ENCODE results near the gene PLXNB3. TPM values are rescaled to one million over a fixed set of nuclear protein-coding genes. Genes with fewer than 3 reads are reported as not detected.

PLXNB3 gene
- total RNA-seq, 1 donor from 2014 or later: 2.9 TPM

DNA sequence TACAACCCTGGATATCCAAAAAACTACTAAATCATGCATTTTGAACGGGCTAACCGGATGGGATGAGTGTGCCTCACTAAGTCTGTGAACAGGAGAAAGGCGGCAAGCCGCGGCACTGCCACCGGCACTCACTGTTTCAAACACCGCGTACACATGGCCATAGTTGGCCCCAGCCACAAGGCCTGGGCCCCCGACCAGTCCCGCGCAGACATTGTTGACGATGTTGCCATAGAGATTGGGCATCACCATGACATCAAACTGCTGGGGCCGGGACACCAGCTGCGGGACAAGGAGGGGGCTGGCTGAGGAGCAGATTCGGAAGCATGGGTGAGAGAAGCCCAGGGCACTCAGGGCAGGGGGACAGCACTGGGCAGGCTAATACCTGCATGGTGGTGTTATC, 22.6 kb downstream of the PLXNB3 start:
- H3K4me3 ChIP-seq: no peak overlapping the region
- intact Hi-C loops (cut with micrococcal nuclease): no loop called here
- H3K4me1 ChIP-seq: peaks cover 23% of the 10 kb centered on the region
- no peak overlapping the region for H3K27ac ChIP-seq (replicated peaks)
- DNase-seq: no peak
- peaks cover 26% of the 10 kb centered on the region for H3K36me3 ChIP-seq
- TF ChIP-seq, protein P1, sequence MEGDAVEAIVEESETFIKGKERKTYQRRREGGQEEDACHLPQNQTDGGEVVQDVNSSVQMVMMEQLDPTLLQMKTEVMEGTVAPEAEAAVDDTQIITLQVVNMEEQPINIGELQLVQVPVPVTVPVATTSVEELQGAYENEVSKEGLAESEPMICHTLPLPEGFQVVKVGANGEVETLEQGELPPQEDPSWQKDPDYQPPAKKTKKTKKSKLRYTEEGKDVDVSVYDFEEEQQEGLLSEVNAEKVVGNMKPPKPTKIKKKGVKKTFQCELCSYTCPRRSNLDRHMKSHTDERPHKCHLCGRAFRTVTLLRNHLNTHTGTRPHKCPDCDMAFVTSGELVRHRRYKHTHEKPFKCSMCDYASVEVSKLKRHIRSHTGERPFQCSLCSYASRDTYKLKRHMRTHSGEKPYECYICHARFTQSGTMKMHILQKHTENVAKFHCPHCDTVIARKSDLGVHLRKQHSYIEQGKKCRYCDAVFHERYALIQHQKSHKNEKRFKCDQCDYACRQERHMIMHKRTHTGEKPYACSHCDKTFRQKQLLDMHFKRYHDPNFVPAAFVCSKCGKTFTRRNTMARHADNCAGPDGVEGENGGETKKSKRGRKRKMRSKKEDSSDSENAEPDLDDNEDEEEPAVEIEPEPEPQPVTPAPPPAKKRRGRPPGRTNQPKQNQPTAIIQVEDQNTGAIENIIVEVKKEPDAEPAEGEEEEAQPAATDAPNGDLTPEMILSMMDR (IDR thresholded peaks at IDR 0.05; ENCODE audit: borderline replicate concordance): no peak
- H3K27me3 ChIP-seq (ENCODE audit: low read depth): no peaks in the 10 kb centered on the region
- H3K9me3 ChIP-seq (replicated peaks): no peaks in the 10 kb centered on the region

DNA sequence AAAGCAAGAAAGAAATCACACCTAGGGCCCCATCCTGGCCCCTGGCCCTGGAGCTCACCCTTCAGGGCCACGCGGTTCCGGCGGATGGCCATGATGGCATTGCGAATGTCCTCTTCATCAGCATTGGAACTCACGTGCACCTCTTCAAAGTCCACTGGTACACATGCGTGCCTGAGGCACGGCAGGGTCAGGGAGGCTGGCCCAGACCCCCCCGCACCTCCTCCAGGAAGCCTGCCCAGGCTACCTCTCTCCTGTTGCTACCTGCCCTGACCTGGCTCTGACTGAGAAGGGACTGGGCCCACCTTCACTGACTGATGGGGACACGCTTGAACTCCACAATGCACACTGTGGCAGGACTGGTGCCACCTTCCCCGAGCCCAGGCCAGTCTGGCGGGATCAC, 25.6 kb downstream of the PLXNB3 start:
- intact Hi-C loops (cut with micrococcal nuclease): no loop called here
- no peak for DNase-seq
- TF ChIP-seq, protein P1 (IDR thresholded peaks at IDR 0.05; ENCODE audit: borderline replicate concordance): no peak
- H3K36me3 ChIP-seq: peaks cover 26% of the 10 kb centered on the region
- H3K27me3 ChIP-seq (ENCODE audit: low read depth): no peaks in the 10 kb centered on the region
- no peak overlapping the region for H3K27ac ChIP-seq (replicated peaks)
- H3K4me1 ChIP-seq: peaks cover 36% of the 10 kb centered on the region
- no peaks in the 10 kb centered on the region for H3K9me3 ChIP-seq (replicated peaks)
- H3K4me3 ChIP-seq: no peak overlapping the region

DNA sequence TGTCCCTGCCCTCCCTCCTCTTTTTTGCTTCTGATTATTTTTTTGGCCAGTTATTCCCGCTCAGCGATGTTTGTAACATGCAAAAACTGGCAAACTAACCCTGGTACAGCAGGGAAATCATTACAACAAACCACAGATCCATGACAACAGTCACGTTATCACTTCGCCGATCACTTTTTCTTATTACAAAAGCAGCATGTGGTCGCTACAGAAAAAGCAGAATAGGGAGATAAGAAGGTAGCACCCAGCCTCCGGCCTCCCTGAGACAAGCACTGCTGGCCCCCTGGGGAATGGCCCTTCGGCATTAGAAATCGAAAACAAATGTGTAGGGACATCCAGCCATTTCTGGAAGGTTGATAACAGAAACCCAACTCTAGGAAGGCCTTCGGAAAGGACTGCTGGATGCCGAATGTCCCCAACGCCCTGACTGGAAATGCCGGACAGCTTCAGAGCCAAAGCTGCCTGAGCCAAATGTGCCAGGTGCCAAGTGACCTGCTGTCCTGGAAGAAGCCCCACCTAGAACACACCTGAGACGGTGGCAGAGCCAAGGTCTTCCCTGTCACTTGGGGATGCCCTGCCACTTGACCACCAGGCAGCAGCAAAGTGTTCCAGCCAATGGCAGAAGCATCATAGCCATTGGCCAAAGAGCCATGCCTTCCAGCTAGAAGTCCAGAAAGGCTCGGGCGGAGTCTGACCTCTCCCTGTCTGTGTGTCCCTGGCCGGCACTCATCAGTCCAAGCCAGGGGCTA, 27.2 kb downstream of the PLXNB3 start:
- Histone ChIP-seq H3K27me3 (ENCODE audit: low read depth) (no peaks in the 10 kb centered on the region), H3K9me3 (replicated peaks) (no peaks in the 10 kb centered on the region), H3K36me3 (peaks cover 14% of the 10 kb centered on the region), H3K4me1 (peaks cover 48% of the 10 kb centered on the region), H3K27ac (replicated peaks) (no peak overlapping the region), H3K4me3 (no peak overlapping the region)
- TF ChIP-seq, protein P1 (IDR thresholded peaks at IDR 0.05; ENCODE audit: borderline replicate concordance): no peak
- DNase-seq: no peak
- intact Hi-C loops (cut with micrococcal nuclease): no loop called here

DNA sequence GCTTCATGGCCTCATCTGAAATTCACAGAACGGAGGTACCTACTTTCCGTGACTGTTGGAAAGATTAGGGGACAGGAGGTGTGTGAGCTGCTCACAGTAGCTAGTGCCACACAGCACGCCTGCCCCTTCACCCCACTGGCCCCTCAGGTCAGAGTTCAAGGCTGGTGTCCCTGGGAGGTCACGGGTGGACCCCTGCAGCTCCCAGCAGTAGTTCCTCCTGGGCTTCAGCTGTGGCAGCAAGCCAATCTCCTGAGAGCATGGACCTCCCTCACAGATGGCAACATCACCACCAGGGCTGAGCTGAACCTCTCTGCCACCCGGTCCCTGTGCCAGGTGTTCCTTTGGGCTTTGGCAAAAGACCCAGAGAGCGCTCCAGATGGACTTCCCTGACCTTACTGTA, 28.3 kb downstream of the PLXNB3 start:
- TF ChIP-seq, protein P1 (IDR thresholded peaks at IDR 0.05; ENCODE audit: borderline replicate concordance): no peak
- Histone ChIP-seq H3K27me3 (ENCODE audit: low read depth) (no peaks in the 10 kb centered on the region), H3K36me3 (peaks cover 10% of the 10 kb centered on the region), H3K4me1 (peaks cover 53% of the 10 kb centered on the region), H3K9me3 (replicated peaks) (no peaks in the 10 kb centered on the region), H3K4me3 (peak overlapping the region; percentile 82), H3K27ac (replicated peaks) (peak overlapping the region; percentile 98)
- DNase-seq: no peak
- intact Hi-C loops (cut with micrococcal nuclease): no loop called here

DNA sequence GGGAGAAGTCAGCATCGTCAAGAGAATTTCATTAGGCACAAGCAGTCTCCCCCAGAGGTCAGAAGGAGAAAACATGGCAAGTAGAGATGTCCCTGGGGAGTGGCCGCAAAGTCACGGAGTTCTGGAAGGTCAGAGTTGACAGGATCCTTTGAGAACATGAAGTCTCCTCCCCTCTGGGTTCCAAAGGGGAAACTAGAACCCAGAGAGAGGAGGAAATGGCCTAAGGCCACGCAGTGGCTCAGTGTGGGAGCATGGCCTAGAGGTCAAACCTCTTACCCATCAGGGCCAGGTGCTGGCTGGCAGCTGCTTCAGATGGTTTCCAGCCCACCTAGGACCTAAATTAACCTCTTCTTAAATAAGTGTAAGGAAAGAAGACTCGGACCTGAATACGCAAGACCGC, 29.2 kb downstream of the PLXNB3 start:
- Histone ChIP-seq H3K27me3 (ENCODE audit: low read depth) (no peaks in the 10 kb centered on the region), H3K4me3 (peak overlapping the region; percentile 82), H3K27ac (replicated peaks) (peak overlapping the region; percentile 98), H3K9me3 (replicated peaks) (no peaks in the 10 kb centered on the region), H3K36me3 (peaks cover 15% of the 10 kb centered on the region), H3K4me1 (peaks cover 53% of the 10 kb centered on the region)
- no peak for DNase-seq
- TF ChIP-seq, protein P1 (IDR thresholded peaks at IDR 0.05; ENCODE audit: borderline replicate concordance): no peak
- intact Hi-C loops (cut with micrococcal nuclease): no loop called here

Measured in left ventricle myocardium inferior (tissue), 1 donor.